HEK293 (cell line): Measurements from ENCODE around the gene FOXD1.

Experiments
- CTCF ChIA-PET: fragments of 350-600 bp; formaldehyde crosslinking; extraction: SDS; loops from one replicate; lab custom pipeline; 2021; ENCODE audit warnings: antibody characterized with exemption; lab: Yijun Ruan, JAX
- POLR2A ChIA-PET: fragments of 300-600 bp; formaldehyde crosslinking; extraction: SDS; loops from one replicate; lab custom pipeline; 2020; ENCODE audit warnings: antibody characterized with exemption, inconsistent platforms; lab: Yijun Ruan, JAX
- H3K27ac ChIP-seq: fragments of 200-500 bp; sonication (Bioruptor generic); 2 replicates; pipeline ENCODE4 v1.5.1; 2014; ENCODE audit warnings: low read depth, low read length, control low read depth, inconsistent platforms; ENCODE audit errors: extremely low read depth
- H3K36me3 ChIP-seq, 2 experiments: fragments of 200-500 bp in 1 of 2; sonication (Bioruptor generic) in 1 of 2; 1 replicate in 1 of 2; 2 replicates in 1 of 2; pipeline ENCODE4 v1.5.1; 2014 to 2017; ENCODE audit warnings: inconsistent platforms in 2 of 2, low read length in 2 of 2; ENCODE audit not compliant: control insufficient read depth in 2 of 2, insufficient read depth in 1 of 2
- H3K4me1 ChIP-seq: fragments of 200-500 bp; sonication (Bioruptor generic); 2 replicates; pipeline ENCODE4 v1.5.1; 2014; ENCODE audit warnings: mild to moderate bottlenecking, low read length, inconsistent platforms; ENCODE audit not compliant: control insufficient read depth, insufficient read depth
- H3K4me3 ChIP-seq: 2 replicates; pipeline ENCODE4 v1.5.1; 2011; ENCODE audit warnings: low read depth, mild to moderate bottlenecking, control low read depth, low read length, moderate library complexity
- H3K9me3 ChIP-seq: fragments of 200-500 bp; sonication (Bioruptor generic); 2 replicates; pipeline ENCODE4 v1.5.1; 2014; ENCODE audit warnings: low read depth, low read length, inconsistent platforms; ENCODE audit not compliant: control insufficient read depth, insufficient read depth
- KLF17 ChIP-seq: fragments of 450-650 bp; formaldehyde crosslinking; IDR thresholded peaks from 2 replicates; pipeline ENCODE4 v1.5.1; 2016; ENCODE audit warnings: missing biosample characterization, missing genetic modification characterization
- KLF7 ChIP-seq: fragments of 450-650 bp; formaldehyde crosslinking; IDR thresholded peaks from 2 replicates; pipeline ENCODE4 v1.5.1; 2016; ENCODE audit warnings: missing biosample characterization, missing genetic modification characterization, borderline replicate concordance
- PRDM1 ChIP-seq: fragments of 450-650 bp; formaldehyde crosslinking; IDR thresholded peaks from 2 replicates; pipeline ENCODE4; 2016; ENCODE audit warnings: missing biosample characterization, missing genetic modification characterization
- SCRT1 ChIP-seq: fragments of 450-650 bp; formaldehyde crosslinking; IDR thresholded peaks from 2 replicates; pipeline ENCODE4 v1.5.1; 2016; ENCODE audit warnings: missing biosample characterization, missing genetic modification characterization, borderline replicate concordance
- TRIM28 ChIP-seq: IDR thresholded peaks from 2 replicates; pipeline ENCODE4 v1.6.1; 2011; ENCODE audit warnings: low read length, control low read depth, borderline replicate concordance
- ZNF114 ChIP-seq: fragments of 450-650 bp; formaldehyde crosslinking; IDR thresholded peaks from 2 replicates; pipeline ENCODE4 v1.5.0; 2017; ENCODE audit warnings: missing biosample characterization, missing genetic modification characterization
- ZNF223 ChIP-seq: fragments of 450-650 bp; formaldehyde crosslinking; IDR thresholded peaks from 2 replicates; pipeline ENCODE4 v1.5.1; 2016; ENCODE audit warnings: missing biosample characterization, missing genetic modification characterization
- ZNF341 ChIP-seq: fragments of 450-650 bp; formaldehyde crosslinking; IDR thresholded peaks from 2 replicates; pipeline ENCODE4; 2016; ENCODE audit warnings: low read depth, missing biosample characterization, missing genetic modification characterization
- ZNF473 ChIP-seq: fragments of 450-650 bp; formaldehyde crosslinking; IDR thresholded peaks from 2 replicates; pipeline ENCODE4 v1.5.1; 2017; ENCODE audit warnings: missing biosample characterization, missing genetic modification characterization
- ZNF548 ChIP-seq: fragments of 450-650 bp; formaldehyde crosslinking; IDR thresholded peaks from 2 replicates; pipeline ENCODE4 v1.5.1; 2016; ENCODE audit warnings: missing biosample characterization, missing genetic modification characterization
- ZNF558 ChIP-seq: fragments of 450-650 bp; formaldehyde crosslinking; IDR thresholded peaks from 2 replicates; pipeline ENCODE4 v1.5.1; 2016; ENCODE audit warnings: missing biosample characterization, missing genetic modification characterization
- ZNF561 ChIP-seq: fragments of 450-650 bp; IDR thresholded peaks from 2 replicates; pipeline ENCODE4 v1.5.1; 2018; ENCODE audit warnings: missing biosample characterization, missing genetic modification characterization, borderline replicate concordance
- ZNF571 ChIP-seq: fragments of 450-650 bp; formaldehyde crosslinking; IDR thresholded peaks from 2 replicates; pipeline ENCODE4 v1.5.0; 2017; ENCODE audit warnings: missing biosample characterization, missing genetic modification characterization
- ZNF664 ChIP-seq: fragments of 450-650 bp; formaldehyde crosslinking; IDR thresholded peaks from 2 replicates; pipeline ENCODE4 v1.5.1; 2016; ENCODE audit warnings: missing biosample characterization, missing genetic modification characterization
- ZNF707 ChIP-seq: fragments of 450-650 bp; formaldehyde crosslinking; IDR thresholded peaks from 2 replicates; pipeline ENCODE4 v1.5.1; 2016; ENCODE audit warnings: missing biosample characterization, missing genetic modification characterization
- ZNF768 ChIP-seq: fragments of 450-650 bp; formaldehyde crosslinking; IDR thresholded peaks from 2 replicates; pipeline ENCODE4 v1.5.1; 2018; ENCODE audit warnings: missing biosample characterization, mild to moderate bottlenecking, missing genetic modification characterization
- ZSCAN30 ChIP-seq: fragments of 450-650 bp; IDR thresholded peaks from 2 replicates; pipeline ENCODE4 v1.5.1; 2018; ENCODE audit warnings: missing biosample characterization, mild to moderate bottlenecking, missing genetic modification characterization, moderate library complexity
- TF ChIP-seq, protein P1 (sequence below): fragments of 450-650 bp; formaldehyde crosslinking; IDR thresholded peaks from 2 replicates; pipeline ENCODE4 v1.5.1; 2017; ENCODE audit warnings: missing biosample characterization, missing genetic modification characterization
- TF ChIP-seq, protein P2 (sequence below): fragments of 450-650 bp; formaldehyde crosslinking; IDR thresholded peaks from 2 replicates; pipeline ENCODE4 v1.5.1; 2016; ENCODE audit warnings: missing biosample characterization, missing genetic modification characterization
- TF ChIP-seq, protein P3 (sequence below): fragments of 450-650 bp; formaldehyde crosslinking; IDR thresholded peaks from 2 replicates; pipeline ENCODE4 v1.5.1; 2016; ENCODE audit warnings: missing biosample characterization, missing genetic modification characterization, low read depth

FOXD1 gene

DNA sequence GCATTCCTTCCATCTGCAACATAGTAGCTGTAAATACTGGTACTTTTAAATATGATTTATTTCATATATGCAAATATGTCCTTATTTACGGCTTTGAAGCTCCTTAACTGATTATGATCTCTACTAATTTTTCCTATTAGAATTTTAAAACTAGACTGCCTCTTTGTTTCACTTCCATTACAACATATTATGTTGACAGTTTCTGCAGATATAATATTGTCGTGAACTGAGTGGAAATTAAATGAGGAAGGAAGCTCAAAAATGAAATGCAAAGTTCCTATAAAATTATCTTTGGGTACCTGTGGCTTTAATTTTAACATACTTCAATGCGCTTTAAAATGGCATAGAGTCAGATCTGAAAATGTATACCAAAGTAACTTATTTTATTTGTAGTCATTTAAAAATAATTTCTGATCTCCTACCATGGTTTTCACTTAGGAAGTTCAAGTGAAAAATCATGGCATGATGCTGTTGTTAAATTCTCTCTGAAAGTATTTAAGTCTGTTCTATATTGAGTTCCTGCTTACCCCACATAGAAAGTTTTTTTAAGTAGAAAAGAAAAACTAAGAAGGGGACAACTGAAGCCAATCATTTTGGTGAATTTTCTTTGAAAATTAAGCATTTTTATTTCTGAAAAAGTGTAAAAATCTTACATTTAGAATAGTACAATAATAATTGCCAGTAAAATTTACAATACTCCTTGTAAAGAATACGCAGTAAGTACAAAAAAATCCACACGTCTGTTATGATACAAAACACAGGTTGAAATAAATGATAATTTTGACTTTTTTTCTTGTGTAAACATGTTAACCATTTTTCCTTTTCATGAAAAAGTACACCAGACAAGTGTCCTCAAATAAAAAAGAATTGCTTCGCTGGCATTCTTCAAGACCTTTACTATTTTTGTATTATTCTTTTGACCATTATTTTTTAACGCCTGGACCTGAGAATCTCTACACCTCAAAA is 2.6 kb downstream of the FOXD1 start (continued):
- TF ChIP-seq SCRT1 (tag by site-specific recombination) = no peak
- no peak for TF ChIP-seq ZNF571
- TF ChIP-seq ZSCAN30 (tag by site-specific recombination) = no peak
- TF ChIP-seq, protein P1, sequence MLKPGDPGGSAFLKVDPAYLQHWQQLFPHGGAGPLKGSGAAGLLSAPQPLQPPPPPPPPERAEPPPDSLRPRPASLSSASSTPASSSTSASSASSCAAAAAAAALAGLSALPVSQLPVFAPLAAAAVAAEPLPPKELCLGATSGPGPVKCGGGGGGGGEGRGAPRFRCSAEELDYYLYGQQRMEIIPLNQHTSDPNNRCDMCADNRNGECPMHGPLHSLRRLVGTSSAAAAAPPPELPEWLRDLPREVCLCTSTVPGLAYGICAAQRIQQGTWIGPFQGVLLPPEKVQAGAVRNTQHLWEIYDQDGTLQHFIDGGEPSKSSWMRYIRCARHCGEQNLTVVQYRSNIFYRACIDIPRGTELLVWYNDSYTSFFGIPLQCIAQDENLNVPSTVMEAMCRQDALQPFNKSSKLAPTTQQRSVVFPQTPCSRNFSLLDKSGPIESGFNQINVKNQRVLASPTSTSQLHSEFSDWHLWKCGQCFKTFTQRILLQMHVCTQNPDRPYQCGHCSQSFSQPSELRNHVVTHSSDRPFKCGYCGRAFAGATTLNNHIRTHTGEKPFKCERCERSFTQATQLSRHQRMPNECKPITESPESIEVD (tag by site-specific recombination) = peak; percentile 98
- no peak for TF ChIP-seq ZNF768
- TF ChIP-seq, protein P2, sequence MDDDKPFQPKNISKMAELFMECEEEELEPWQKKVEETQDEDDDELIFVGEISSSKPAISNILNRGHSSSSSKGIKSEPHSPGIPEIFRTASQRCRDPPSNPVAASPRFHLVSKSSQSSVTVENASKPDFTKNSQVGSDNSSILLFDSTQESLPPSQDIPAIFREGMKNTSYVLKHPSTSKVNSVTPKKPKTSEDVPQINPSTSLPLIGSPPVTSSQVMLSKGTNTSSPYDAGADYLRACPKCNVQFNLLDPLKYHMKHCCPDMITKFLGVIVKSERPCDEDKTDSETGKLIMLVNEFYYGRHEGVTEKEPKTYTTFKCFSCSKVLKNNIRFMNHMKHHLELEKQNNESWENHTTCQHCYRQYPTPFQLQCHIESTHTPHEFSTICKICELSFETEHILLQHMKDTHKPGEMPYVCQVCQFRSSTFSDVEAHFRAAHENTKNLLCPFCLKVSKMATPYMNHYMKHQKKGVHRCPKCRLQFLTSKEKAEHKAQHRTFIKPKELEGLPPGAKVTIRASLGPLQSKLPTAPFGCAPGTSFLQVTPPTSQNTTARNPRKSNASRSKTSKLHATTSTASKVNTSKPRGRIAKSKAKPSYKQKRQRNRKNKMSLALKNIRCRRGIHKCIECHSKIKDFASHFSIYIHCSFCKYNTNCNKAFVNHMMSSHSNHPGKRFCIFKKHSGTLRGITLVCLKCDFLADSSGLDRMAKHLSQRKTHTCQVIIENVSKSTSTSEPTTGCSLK (tag by site-specific recombination) = no peak
- TF ChIP-seq KLF7 (tag by site-specific recombination) = no peak
- TF ChIP-seq ZNF114 (tag by site-specific recombination) = no peak
- peak; percentile 80; the same call in 1 of the 2 replicates for TF ChIP-seq PRDM1 (tag by site-specific recombination)
- TF ChIP-seq, protein P3, sequence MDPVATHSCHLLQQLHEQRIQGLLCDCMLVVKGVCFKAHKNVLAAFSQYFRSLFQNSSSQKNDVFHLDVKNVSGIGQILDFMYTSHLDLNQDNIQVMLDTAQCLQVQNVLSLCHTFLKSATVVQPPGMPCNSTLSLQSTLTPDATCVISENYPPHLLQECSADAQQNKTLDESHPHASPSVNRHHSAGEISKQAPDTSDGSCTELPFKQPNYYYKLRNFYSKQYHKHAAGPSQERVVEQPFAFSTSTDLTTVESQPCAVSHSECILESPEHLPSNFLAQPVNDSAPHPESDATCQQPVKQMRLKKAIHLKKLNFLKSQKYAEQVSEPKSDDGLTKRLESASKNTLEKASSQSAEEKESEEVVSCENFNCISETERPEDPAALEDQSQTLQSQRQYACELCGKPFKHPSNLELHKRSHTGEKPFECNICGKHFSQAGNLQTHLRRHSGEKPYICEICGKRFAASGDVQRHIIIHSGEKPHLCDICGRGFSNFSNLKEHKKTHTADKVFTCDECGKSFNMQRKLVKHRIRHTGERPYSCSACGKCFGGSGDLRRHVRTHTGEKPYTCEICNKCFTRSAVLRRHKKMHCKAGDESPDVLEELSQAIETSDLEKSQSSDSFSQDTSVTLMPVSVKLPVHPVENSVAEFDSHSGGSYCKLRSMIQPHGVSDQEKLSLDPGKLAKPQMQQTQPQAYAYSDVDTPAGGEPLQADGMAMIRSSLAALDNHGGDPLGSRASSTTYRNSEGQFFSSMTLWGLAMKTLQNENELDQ = no peak
- no peak for TF ChIP-seq TRIM28
- TF ChIP-seq ZNF223 (tag by site-specific recombination) = no peak
- no peak for TF ChIP-seq KLF17 (tag by site-specific recombination)

DNA sequence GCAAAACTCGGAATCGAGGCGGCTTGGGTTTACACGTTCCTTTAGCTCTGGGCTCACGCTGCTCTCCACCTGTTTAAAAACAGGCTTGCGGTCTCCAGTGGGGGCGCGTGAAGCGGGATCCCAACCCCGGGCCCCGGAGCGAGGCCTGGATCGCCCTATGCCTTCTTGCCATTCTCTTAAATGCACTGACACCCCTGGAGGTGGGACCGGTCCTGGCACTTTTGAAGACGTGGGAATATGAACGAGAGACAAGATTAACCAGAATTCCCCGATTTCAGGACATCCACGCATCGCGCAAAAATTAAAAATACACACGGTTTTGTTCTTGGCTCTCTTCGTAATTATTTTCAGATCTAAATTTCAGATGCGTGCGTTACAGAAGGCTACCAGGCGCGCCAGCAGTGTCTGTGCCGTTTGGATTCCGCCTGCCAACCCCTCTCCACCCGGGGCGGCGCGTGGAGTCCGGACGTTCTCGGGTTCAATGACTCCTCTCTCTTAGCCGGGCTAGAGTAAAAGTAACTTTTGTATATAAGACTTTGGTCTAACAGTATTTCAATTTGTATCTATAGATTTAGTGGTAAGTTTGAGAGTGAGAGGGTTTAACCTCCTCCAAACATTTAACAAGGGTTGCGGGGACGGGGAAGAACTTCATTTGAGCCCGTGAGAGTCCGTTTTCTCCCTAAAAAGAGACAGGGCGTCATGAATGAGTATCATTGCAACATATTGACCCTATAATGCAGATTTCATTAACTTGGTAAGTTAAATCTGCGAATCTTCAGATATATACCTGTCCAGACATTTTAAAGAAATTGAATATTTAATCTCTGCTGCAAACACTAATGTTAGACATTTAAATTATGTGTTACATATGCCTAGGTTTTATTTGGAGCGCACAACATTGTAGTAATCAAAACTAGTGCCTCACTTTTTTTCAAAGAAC is 3.8 kb downstream of the FOXD1 start:
- H3K27ac ChIP-seq = no peak overlapping the region; the same call in 1 of the 2 replicates
- H3K4me3 ChIP-seq = no peak overlapping the region
- no peak for TF ChIP-seq ZNF707
- no peak for TF ChIP-seq ZNF561 (tag by site-specific recombination)
- TF ChIP-seq ZNF558 = no peak
- TF ChIP-seq ZNF548 (tag by site-specific recombination) = no peak
- TF ChIP-seq PRDM1 (tag by site-specific recombination) = no peak
- 0 out of 2 replicates have a peak, but pooled peaks have one; percentile 17 for TF ChIP-seq ZNF341 (tag by site-specific recombination)
- TF ChIP-seq ZNF223 (tag by site-specific recombination) = no peak
- TF ChIP-seq ZNF473 = no peak
- peak; percentile 68; the same call in 1 of the 2 replicates for TF ChIP-seq ZNF664
- ChIA-PET POLR2A (no interaction called here), CTCF (interaction anchor here (0.8 to 1.0 kb wide), 2 partner anchors 227 to 228 kb away, joined by 3 to 4 read pairs; no protein-coding TSS in a partner anchor)
- H3K9me3 ChIP-seq = no peaks in the 10 kb centered on the region
- H3K4me1 ChIP-seq = peaks cover 22% of the 10 kb centered on the region
- peaks cover 0 to 11% of the 10 kb centered on the region in 2 experiments; a peak in 1 of 3 replicates for H3K36me3 ChIP-seq
